K562 (cell line): ENCODE results near the gene TPD52L1. TPM values are rescaled to one million over a fixed set of nuclear protein-coding genes. Genes with fewer than 3 reads are reported as not detected.

Experiments used
- ATAC-seq: fragments of 200-7000 bp; cut with Tn5 transposase; 3 replicates; pipeline ENCODE4 v1.9.1; 2020; ENCODE audit warnings: moderate library complexity
- BruUV-seq: library from RNA; stranded (reverse); fragments of 400-500 nt; replicated peaks from 2 replicates; lab custom pipeline; 2021; lab: Mats Ljungman, UMichigan
- CTCF ChIA-PET: fragments of 300-600 bp; formaldehyde crosslinking; extraction: SDS; loops from one replicate; lab custom pipeline; 2021; ENCODE audit warnings: low intra/inter-chr PET ratio; lab: Yijun Ruan, JAX
- POLR2A ChIA-PET: fragments of 300-600, 350-650 bp; sonication (Branson Sonifier 250); formaldehyde crosslinking; extraction: SDS; loops from one replicate; lab custom pipeline; 2021; ENCODE audit warnings: antibody characterized with exemption, inconsistent platforms; lab: Yijun Ruan, JAX
- DNase-seq, 4 experiments: peaks; one replicate each; pipeline versions ENCODE4 v3.0.0 to v3.0.0-alpha.2; 2011 to 2018; ENCODE audit warnings: low spot score in 3 of 4, mixed read lengths in 3 of 4; ENCODE audit errors: extremely low read depth in 1 of 4
- FAIRE-seq: peaks from 2 replicates; lab custom pipeline; 2011; peaks lifted over from hg19 to GRCh38; lab: Jason Lieb, UNC
- H2AFZ ChIP-seq: 2 replicates; pipeline ENCODE4 v1.6.0; 2011; ENCODE audit warnings: low read depth, low read length, control low read depth, inconsistent platforms
- H3K27ac ChIP-seq: fragments of 200-600 bp; 3 replicates; pipeline ENCODE4 v1.8.0; 2011; ENCODE audit warnings: low read depth, mild to moderate bottlenecking, control low read depth, inconsistent platforms, low read length, moderate library complexity, mixed read lengths; ENCODE audit errors: extremely low read depth
- H3K27me3 ChIP-seq, 2 experiments: fragments of 300-600 bp in 1 of 2; 2 replicates in 1 of 2; 3 replicates in 1 of 2; pipeline versions ENCODE4 v1.6.0 to v1.8.0; 2011; ENCODE audit warnings: inconsistent platforms in 2 of 2, low read length in 2 of 2, mild to moderate bottlenecking in 1 of 2, mixed read lengths in 1 of 2, moderate library complexity in 1 of 2; ENCODE audit not compliant: control insufficient read depth in 2 of 2, insufficient read depth in 2 of 2
- H3K36me3 ChIP-seq: fragments of 300-600 bp; 3 replicates; pipeline ENCODE4 v1.8.0; 2011; ENCODE audit warnings: mild to moderate bottlenecking, low read length, inconsistent platforms; ENCODE audit not compliant: control insufficient read depth, insufficient read depth
- H3K4me1 ChIP-seq, 2 experiments: fragments of 200-600 bp in 1 of 2; replicated peaks in 1 of 2; 2 replicates in 1 of 2; 3 replicates in 1 of 2; pipeline versions ENCODE4 v1.5.1 to v1.8.0; 2011; ENCODE audit warnings: inconsistent platforms in 2 of 2, low read length in 2 of 2, mild to moderate bottlenecking in 1 of 2, mixed read lengths in 1 of 2, moderate library complexity in 1 of 2; ENCODE audit not compliant: control insufficient read depth in 2 of 2, insufficient read depth in 2 of 2
- H3K4me2 ChIP-seq: 2 replicates; pipeline ENCODE4 v1.6.1; 2011; ENCODE audit warnings: low read length, control low read depth, inconsistent platforms, mixed read lengths; ENCODE audit not compliant: insufficient read depth
- H3K4me3 ChIP-seq: fragments of 200-600 bp; sonication (generic), shearing (Covaris generic); 2 replicates; pipeline ENCODE4 v1.5.1; 2016; ENCODE audit warnings: control low read depth, inconsistent platforms
- H3K79me2 ChIP-seq: fragments of 200-600 bp; 3 replicates; pipeline ENCODE4 v1.8.0; 2011; ENCODE audit warnings: low read length, inconsistent platforms; ENCODE audit not compliant: control insufficient read depth, insufficient read depth
- H3K9ac ChIP-seq, 2 experiments: 2 replicates each; pipeline versions ENCODE4 v1.6.0 to v1.6.1; 2011; ENCODE audit warnings: low read depth in 2 of 2, low read length in 2 of 2, control low read depth in 1 of 2, inconsistent platforms in 1 of 2, mild to moderate bottlenecking in 1 of 2, mixed read lengths in 1 of 2; ENCODE audit not compliant: insufficient read depth in 1 of 2
- H3K9me1 ChIP-seq: one replicate; pipeline ENCODE4 v1.6.0; 2011; ENCODE audit warnings: inconsistent platforms, mild to moderate bottlenecking, low read length, moderate library complexity; ENCODE audit not compliant: control insufficient read depth, insufficient read depth
- H3K9me3 ChIP-seq: replicated peaks from 2 replicates; pipeline ENCODE4 v1.5.1; 2011; ENCODE audit warnings: low read depth, low read length, inconsistent platforms; ENCODE audit not compliant: control insufficient read depth, insufficient read depth
- H4K20me1 ChIP-seq: replicated peaks from 2 replicates; pipeline ENCODE4 v1.6.1; 2011; ENCODE audit warnings: low read length, inconsistent platforms, mixed read lengths; ENCODE audit not compliant: control insufficient read depth, insufficient read depth
- MAZ ChIP-seq, 2 experiments: fragments of 450-650 bp in 1 of 2; sonication (generic) in 1 of 2; formaldehyde crosslinking; IDR thresholded peaks in 1 of 2; conservative IDR thresholded peaks in 1 of 2; 2 replicates each; pipeline versions ENCODE4 v1.4.0 to v1.5.0; 2020; ENCODE audit warnings: mild to moderate bottlenecking in 1 of 2, missing genetic modification reagents in 1 of 2
- RAD21 ChIP-seq, 2 experiments: fragments of 250-450 bp in 1 of 2; fragments of 450-650 bp in 1 of 2; sonication (Bioruptor Pico) in 1 of 2; formaldehyde crosslinking in 1 of 2; IDR thresholded peaks in 1 of 2; conservative IDR thresholded peaks in 1 of 2; 2 replicates each; pipeline versions ENCODE4 v1.4.0 to v1.8.0; 2020 to 2022; ENCODE audit warnings: mild to moderate bottlenecking in 2 of 2, moderate library complexity in 1 of 2
- SPI1 ChIP-seq: IDR thresholded peaks from 2 replicates; pipeline ENCODE4 v1.6.1; 2011; ENCODE audit warnings: low read depth, low read length, control low read depth, borderline replicate concordance
- WGBS: fragments of 100-300 bp; shearing (Covaris generic); methylation state at CpG from one replicate; pipeline ENCODE4 v1.1.6; 2016; ENCODE audit warnings: low coverage, mixed read lengths; ENCODE audit not compliant: insufficient coverage; ENCODE audit errors: missing lambda C conversion rate; 5-methylcytosine and 5-hydroxymethylcytosine counted together
- in situ Hi-C: fragments of 300-500 bp; cut with MboI; formaldehyde crosslinking; loops from 4 replicates; pipeline ENCODE4 v1.15.0; 2018; ENCODE audit warnings: inconsistent platforms, mixed read lengths
- intact Hi-C: fragments of 100-400 bp; cut with micrococcal nuclease; formaldehyde crosslinking; loops from 2 replicates; pipeline ENCODE4 v1.14.2; 2022
- polyA plus RNA-seq, 8 experiments: library from polyadenylated mRNA; depleted of rRNA in 4 of 8; stranded (reverse) in 5 of 8; unstranded in 3 of 8; fragments of >200 nt; fragmentation: Nextera tagmentation in 2 of 8; fragmentation: Illumina TruSeq in 1 of 8; extraction: Ambion mirVana in 2 of 8; extraction: Trizol in 1 of 8; gene quantifications; 2 replicates each; pipeline versions ENCODE4 v1.2.1 to v1.2.3, GENCODE V29; 2011 to 2014; ENCODE audit warnings: inconsistent platforms in 1 of 8, missing spikeins in 1 of 8
- total RNA-seq, 7 experiments: library from RNA; depleted of rRNA in 6 of 7; stranded (reverse); fragments of >200 nt in 6 of 7; fragmentation: Illumina TruSeq in 2 of 7; extraction: Trizol in 2 of 7; gene quantifications; 2 replicates each; pipeline versions ENCODE4 v1.2.1 to v1.2.3, GENCODE V29; 2011 to 2021; ENCODE audit warnings: low replicate concordance in 1 of 7

TPD52L1 gene
- total and polyA plus RNA-seq, 9 of the 15 experiments (the other 6 are each of a cell fraction or from before 2014, with no cell fraction given) = 12.9 to 149 (median 75.7) TPM

GRCh38 chr6:125200941-125201340 is 47.4 kb downstream of the TPD52L1 start:
- intact Hi-C loops = no loop called here
- Histone ChIP-seq H3K27ac (no peak overlapping the region), H2AFZ (no peak overlapping the region), H3K4me1 (peaks cover 16 to 43% of the 10 kb centered on the region in 2 experiments)
- BruUV-seq = no TSS peak
- WGBS = 63% methylated on average over 3 of the region's 3 CpGs
- TF ChIP-seq RAD21 (CRISPR knock-in tag; conservative IDR thresholded peaks at IDR 0.05 in 1 of 2, IDR thresholded peaks at IDR 0.05 in 1 of 2) (no peak), SPI1 (peak; percentile 47; the same call in 1 of the 2 replicates), MAZ (CRISPR knock-in tag; conservative IDR thresholded peaks at IDR 0.05 in 1 of 2, IDR thresholded peaks at IDR 0.05 in 1 of 2) (0 out of 4 replicates have a peak, but pooled peaks of 1 of the 2 experiments have one; percentile 20)
- TF ChIP-seq, all 486 proteins: peak for 2
- no peak overlapping the region for H3K9ac ChIP-seq
- H3K9me1 ChIP-seq = no peaks in the 10 kb centered on the region
- DNase-seq (no peak), ATAC-seq (no peak), FAIRE-seq (no peak)
- H3K4me2 ChIP-seq = no peak overlapping the region
- ChIA-PET CTCF (no interaction called here), POLR2A (no interaction called here)
- no peaks in the 10 kb centered on the region for H4K20me1 ChIP-seq
- in situ Hi-C loops = no loop called here
- H3K27me3 ChIP-seq = no peaks in the 10 kb centered on the region
- H3K9me3 ChIP-seq = no peaks in the 10 kb centered on the region
- H3K36me3 ChIP-seq = no peaks in the 10 kb centered on the region
- peaks cover 14% of the 10 kb centered on the region for H3K79me2 ChIP-seq
- no peak overlapping the region for H3K4me3 ChIP-seq
